HCT116 (cell line): Measurements from ENCODE around the gene OR10H4.

Source experiments
- ATF3 ChIP-seq: IDR thresholded peaks from 2 replicates; pipeline ENCODE4 v1.6.1; 2012
- CTCF ChIP-seq, 3 experiments: fragments of 200-600 bp in 1 of 3; sonication (generic) in 1 of 3; IDR thresholded peaks in 2 of 3; conservative IDR thresholded peaks in 1 of 3; 2 replicates each; pipeline ENCODE4 v1.5.1; 2012 to 2017; ENCODE audit warnings: low read depth in 2 of 3, low read length in 2 of 3, antibody characterized with exemption in 1 of 3, borderline replicate concordance in 1 of 3, control low read depth in 1 of 3, mild to moderate bottlenecking in 1 of 3, mixed read lengths in 1 of 3, mixed run types in 1 of 3, moderate library complexity in 1 of 3; ENCODE audit not compliant: insufficient read depth in 1 of 3
- EGR1 ChIP-seq: IDR thresholded peaks from 2 replicates; pipeline ENCODE4 v1.6.1; 2012; ENCODE audit warnings: low read depth
- EZH2 ChIP-seq: fragments of 200-600 bp; sonication (generic); IDR thresholded peaks from 2 replicates; pipeline ENCODE4 v1.6.1; 2017; ENCODE audit warnings: antibody characterized with exemption, mixed run types
- JUND ChIP-seq: IDR thresholded peaks from 2 replicates; pipeline ENCODE4 v1.6.1; 2012
- POLR2AphosphoS5 ChIP-seq: IDR thresholded peaks from 2 replicates; pipeline ENCODE4 v1.6.1; 2011; ENCODE audit warnings: mild to moderate bottlenecking, low read depth, low read length, moderate library complexity
- RAD21 ChIP-seq: IDR thresholded peaks from 2 replicates; pipeline ENCODE4 v1.6.1; 2012; ENCODE audit warnings: low read depth, mild to moderate bottlenecking
- REST ChIP-seq: IDR thresholded peaks from 2 replicates; pipeline ENCODE4 v1.6.1; 2012; ENCODE audit warnings: low read depth
- SIN3A ChIP-seq: IDR thresholded peaks from 2 replicates; pipeline ENCODE4 v1.6.1; 2012; ENCODE audit warnings: low read depth
- SP1 ChIP-seq: IDR thresholded peaks from 2 replicates; pipeline ENCODE4 v1.6.1; 2012; ENCODE audit warnings: low read depth
- TCF7L2 ChIP-seq: IDR thresholded peaks from 2 replicates; pipeline ENCODE4 v1.7.0; 2011; ENCODE audit warnings: borderline replicate concordance, inconsistent platforms; ENCODE audit not compliant: insufficient read depth, insufficient read length; ENCODE audit errors: extremely low read depth
- YY1 ChIP-seq: IDR thresholded peaks from 2 replicates; pipeline ENCODE4 v1.6.1; 2011; ENCODE audit warnings: low read length, low read depth, moderate library complexity, mild to moderate bottlenecking; ENCODE audit not compliant: insufficient replicate concordance; ENCODE audit errors: extremely low read depth

GRCh38 chr19:15919243-15919642 lies 29.6 kb upstream of the OR10H4 start:
- TF ChIP-seq RAD21, result no peak
- no peak for TF ChIP-seq POLR2AphosphoS5
- no peak for TF ChIP-seq YY1
- TF ChIP-seq CTCF (IDR thresholded peaks at IDR 0.05 in 2 of 3, conservative IDR thresholded peaks at IDR 0.05 in 1 of 3; ENCODE audit: borderline replicate concordance in 1 of 3, insufficient read depth in 1 of 3, low read depth in 2 of 3, low read length in 2 of 3), result no peak
- no peak for TF ChIP-seq EZH2
- no peak for TF ChIP-seq TCF7L2
- no peak for TF ChIP-seq SP1
- no peak for TF ChIP-seq EGR1
- TF ChIP-seq JUND, result no peak
- no peak for TF ChIP-seq SIN3A
- TF ChIP-seq REST, result no peak
- TF ChIP-seq ATF3, result no peak
